ENCODE measurements around the gene ASB5. TPM values are rescaled to one million over a fixed set of nuclear protein-coding genes. Genes with fewer than 3 reads are reported as not detected.
"Not testable (repeated sequence)": the region's sequence is repeated elsewhere in the genome, so short reads cannot be mapped to it uniquely, and the experiment has no call there.

The ASB5 gene
- total RNA-seq, 6 experiments from 2014 or later, result 0.14 to 0.21 (median 0.17) TPM; not detected in 3

- DNase-seq, result no peak
- no peak for TF ChIP-seq CTCF (IDR thresholded peaks at IDR 0.05)
- H3K27ac Mint-ChIP-seq, result no peak overlapping the region
- H3K9me3 Mint-ChIP-seq, result no peaks in the 10 kb centered on the region
- H3K4me1 Mint-ChIP-seq (ENCODE audit: low read depth), result peaks cover 40% of the 10 kb centered on the region
- H3K36me3 Mint-ChIP-seq (ENCODE audit: low read depth), result no peaks in the 10 kb centered on the region
- no peaks in the 10 kb centered on the region for H3K27me3 Mint-ChIP-seq (ENCODE audit: insufficient read depth)
- no peak overlapping the region for H3K4me3 Mint-ChIP-seq
These were observed 31.0 kb upstream of the ASB5 start for GRCh38 chr4:176300036-176300435.

GRCh38 chr4:176298664-176299063 lies 29.6 kb upstream of the ASB5 start:
- H3K27me3 Mint-ChIP-seq (ENCODE audit: insufficient read depth), result no peaks in the 10 kb centered on the region
- no peak overlapping the region for H3K4me3 Mint-ChIP-seq
- DNase-seq, result no peak
- no peak overlapping the region for H3K27ac Mint-ChIP-seq
- H3K4me1 Mint-ChIP-seq (ENCODE audit: low read depth), result peaks cover 26% of the 10 kb centered on the region
- TF ChIP-seq CTCF (IDR thresholded peaks at IDR 0.05), result no peak
- no peaks in the 10 kb centered on the region for H3K9me3 Mint-ChIP-seq
- no peaks in the 10 kb centered on the region for H3K36me3 Mint-ChIP-seq (ENCODE audit: low read depth)

- not testable (repeated sequence) for DNase-seq
These were observed 26.9 kb upstream of the ASB5 start for GRCh38 chr4:176295907-176296306.

GRCh38 chr4:176293660-176294059 lies 24.6 kb upstream of the ASB5 start:
- Mint-ChIP-seq H3K27ac (no peak overlapping the region), H3K36me3 (ENCODE audit: low read depth) (no peaks in the 10 kb centered on the region), H3K27me3 (ENCODE audit: insufficient read depth) (no peaks in the 10 kb centered on the region)

More at GRCh38 chr4:176295907-176296306, 26.9 kb upstream of the ASB5 start:
- not testable (repeated sequence) for H3K9me3 Mint-ChIP-seq; H3K4me3 Mint-ChIP-seq; H3K27me3 Mint-ChIP-seq (ENCODE audit: insufficient read depth); H3K36me3 Mint-ChIP-seq (ENCODE audit: low read depth); H3K27ac Mint-ChIP-seq; H3K4me1 Mint-ChIP-seq (ENCODE audit: low read depth)

GRCh38 chr4:176292920-176293319 lies 23.9 kb upstream of the ASB5 start:
- Mint-ChIP-seq H3K9me3 (no peaks in the 10 kb centered on the region), H3K27ac (no peak overlapping the region), H3K4me3 (no peak overlapping the region), H3K27me3 (ENCODE audit: insufficient read depth) (no peaks in the 10 kb centered on the region), H3K36me3 (ENCODE audit: low read depth) (no peaks in the 10 kb centered on the region), H3K4me1 (ENCODE audit: low read depth) (no peaks in the 10 kb centered on the region)
- no peak for DNase-seq
- no peak for TF ChIP-seq CTCF (IDR thresholded peaks at IDR 0.05)

More at GRCh38 chr4:176293660-176294059, 24.6 kb upstream of the ASB5 start:
- no peaks in the 10 kb centered on the region for H3K4me1 Mint-ChIP-seq (ENCODE audit: low read depth)
- H3K9me3 Mint-ChIP-seq, result no peaks in the 10 kb centered on the region
- no peak overlapping the region for H3K4me3 Mint-ChIP-seq
- no peak for TF ChIP-seq CTCF (IDR thresholded peaks at IDR 0.05)
- DNase-seq, result no peak

- Mint-ChIP-seq H3K4me3 (no peak overlapping the region), H3K4me1 (ENCODE audit: low read depth) (no peaks in the 10 kb centered on the region), H3K27me3 (ENCODE audit: insufficient read depth) (no peaks in the 10 kb centered on the region), H3K36me3 (ENCODE audit: low read depth) (no peaks in the 10 kb centered on the region), H3K9me3 (no peaks in the 10 kb centered on the region), H3K27ac (no peak overlapping the region)
- TF ChIP-seq CTCF (IDR thresholded peaks at IDR 0.05), result no peak
- no peak for DNase-seq
These were observed 22.7 kb upstream of the ASB5 start for GRCh38 chr4:176291748-176292147.

Data from HFFc6 (cell line).